DND-41 (cell line): ENCODE results near the gene RMND1.
"Not testable (repeated sequence)": the region's sequence is repeated elsewhere in the genome, so short reads cannot be mapped to it uniquely, and the experiment has no call there.

Experiments
- ATAC-seq: fragments of 200-7000 bp; cut with Tn5 transposase; 3 replicates; pipeline ENCODE4 v1.9.1; 2021; ENCODE audit warnings: low read depth; ENCODE audit not compliant: insufficient read depth
- DNase-seq: peaks from one replicate; pipeline ENCODE4 v3.0.0-alpha.2; 2020
- H2AFZ ChIP-seq: 2 replicates; pipeline ENCODE4 v1.6.0; 2012; ENCODE audit warnings: low read depth, low read length
- H3K27ac ChIP-seq: 2 replicates; pipeline ENCODE4 v1.5.1; 2012; ENCODE audit warnings: low read length, inconsistent platforms
- H3K27me3 ChIP-seq: fragments of 200-600 bp; sonication (generic); 2 replicates; pipeline ENCODE4 v1.6.0; 2012; ENCODE audit warnings: low read length, mild to moderate bottlenecking, inconsistent platforms; ENCODE audit not compliant: insufficient read depth, poor library complexity
- H3K36me3 ChIP-seq: 2 replicates; pipeline ENCODE4 v1.5.1; 2012; ENCODE audit warnings: low read length, inconsistent platforms; ENCODE audit not compliant: insufficient read depth
- H3K4me1 ChIP-seq: 2 replicates; pipeline ENCODE4 v1.5.1; 2012; ENCODE audit warnings: mild to moderate bottlenecking, low read length; ENCODE audit not compliant: insufficient read depth
- H3K4me2 ChIP-seq: 2 replicates; pipeline ENCODE4 v1.6.0; 2012; ENCODE audit warnings: mild to moderate bottlenecking, moderate library complexity, low read length, inconsistent platforms; ENCODE audit not compliant: insufficient read depth
- H3K4me3 ChIP-seq, 2 experiments: fragments of 200-600 bp in 1 of 2; shearing (Covaris generic) in 1 of 2; 2 replicates each; pipeline ENCODE4 v1.5.1; 2012 to 2016; ENCODE audit warnings: inconsistent platforms in 2 of 2, low read length in 2 of 2, mild to moderate bottlenecking in 2 of 2, low read depth in 1 of 2, moderate library complexity in 1 of 2
- H3K79me2 ChIP-seq: 2 replicates; pipeline ENCODE4 v1.6.0; 2012; ENCODE audit warnings: low read length, inconsistent platforms; ENCODE audit not compliant: insufficient read depth
- H3K9ac ChIP-seq: 2 replicates; pipeline ENCODE4 v1.6.0; 2012; ENCODE audit warnings: low read depth, mild to moderate bottlenecking, inconsistent platforms, low read length, moderate library complexity
- H3K9me3 ChIP-seq: 2 replicates; pipeline ENCODE4 v1.5.1; 2012; ENCODE audit warnings: low read length, moderate library complexity, mild to moderate bottlenecking, inconsistent platforms; ENCODE audit not compliant: insufficient read depth, severe bottlenecking
- H4K20me1 ChIP-seq: 2 replicates; pipeline ENCODE4 v1.6.0; 2012; ENCODE audit warnings: low read length; ENCODE audit not compliant: insufficient read depth
- EZH2 ChIP-seq: IDR thresholded peaks from 3 replicates; pipeline ENCODE4 v1.6.1; 2012; ENCODE audit warnings: borderline replicate concordance, low read depth, mild to moderate bottlenecking, moderate library complexity, low read length, inconsistent platforms; ENCODE audit not compliant: severe bottlenecking
- TF ChIP-seq, protein P1 (sequence below): IDR thresholded peaks from 2 replicates; pipeline ENCODE4 v1.5.1; 2012; ENCODE audit warnings: borderline replicate concordance, low read length, moderate library complexity, mild to moderate bottlenecking; ENCODE audit not compliant: poor library complexity, severe bottlenecking; ENCODE audit errors: extremely low read depth

Gene RMND1

DNA sequence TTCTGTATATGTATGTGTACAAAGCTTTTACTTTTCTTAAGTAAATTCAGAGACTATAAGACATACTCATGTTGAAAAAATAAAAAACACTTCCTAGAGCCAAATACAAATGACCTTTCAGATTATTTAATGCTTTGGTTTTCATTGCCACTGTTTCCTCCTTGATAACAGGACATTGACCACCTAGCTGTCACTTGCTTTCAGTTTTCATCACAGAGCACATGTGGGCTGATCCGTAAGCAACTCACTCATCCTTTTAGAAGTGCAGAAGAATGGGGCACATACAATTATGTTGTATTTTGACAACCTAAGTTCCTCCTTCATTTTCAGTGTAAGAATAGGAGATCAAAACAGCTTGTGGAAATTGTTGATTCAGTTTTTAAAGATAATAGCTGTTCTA, 66.7 kb downstream of the RMND1 start:
- Histone ChIP-seq H3K27ac (no peak overlapping the region), H3K36me3 (peaks cover 19% of the 10 kb centered on the region), H3K4me3 (no peak overlapping the region), H3K4me2 (no peak overlapping the region), H3K27me3 (no peaks in the 10 kb centered on the region), H3K9ac (no peak overlapping the region), H4K20me1 (peaks cover 41% of the 10 kb centered on the region), H3K79me2 (peaks cover 91% of the 10 kb centered on the region), H3K4me1 (peaks cover 18% of the 10 kb centered on the region), H3K9me3 (no peaks in the 10 kb centered on the region), H2AFZ (no peak overlapping the region)
- TF ChIP-seq EZH2 = no peak
- DNase-seq = no peak
- ATAC-seq = no peak

DNA sequence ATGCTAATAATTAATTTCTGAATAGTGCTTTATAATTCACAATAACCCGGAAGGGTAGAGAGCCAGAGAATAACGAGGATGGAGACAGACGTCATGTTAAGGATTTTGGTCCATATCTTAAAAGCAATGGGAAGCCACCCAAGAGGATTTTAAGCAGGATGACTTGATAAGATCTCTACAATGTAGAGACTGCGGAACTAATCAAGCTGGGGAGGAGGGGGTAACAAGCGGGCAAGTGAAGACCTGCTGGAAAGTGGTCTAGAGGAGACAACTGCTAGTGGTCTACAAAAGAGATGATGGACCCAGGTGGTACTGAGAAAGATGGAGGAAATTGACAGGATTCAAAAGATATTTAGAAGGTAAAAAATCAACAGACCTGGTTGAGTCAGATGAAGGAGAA, 67.8 kb downstream of the RMND1 start:
- H3K4me3 ChIP-seq = no peak overlapping the region
- no peak for ATAC-seq
- H3K4me1 ChIP-seq = peaks cover 17% of the 10 kb centered on the region
- H3K79me2 ChIP-seq = peaks cover 94% of the 10 kb centered on the region
- peaks cover 47% of the 10 kb centered on the region for H4K20me1 ChIP-seq
- TF ChIP-seq EZH2 = no peak
- TF ChIP-seq, protein P1, sequence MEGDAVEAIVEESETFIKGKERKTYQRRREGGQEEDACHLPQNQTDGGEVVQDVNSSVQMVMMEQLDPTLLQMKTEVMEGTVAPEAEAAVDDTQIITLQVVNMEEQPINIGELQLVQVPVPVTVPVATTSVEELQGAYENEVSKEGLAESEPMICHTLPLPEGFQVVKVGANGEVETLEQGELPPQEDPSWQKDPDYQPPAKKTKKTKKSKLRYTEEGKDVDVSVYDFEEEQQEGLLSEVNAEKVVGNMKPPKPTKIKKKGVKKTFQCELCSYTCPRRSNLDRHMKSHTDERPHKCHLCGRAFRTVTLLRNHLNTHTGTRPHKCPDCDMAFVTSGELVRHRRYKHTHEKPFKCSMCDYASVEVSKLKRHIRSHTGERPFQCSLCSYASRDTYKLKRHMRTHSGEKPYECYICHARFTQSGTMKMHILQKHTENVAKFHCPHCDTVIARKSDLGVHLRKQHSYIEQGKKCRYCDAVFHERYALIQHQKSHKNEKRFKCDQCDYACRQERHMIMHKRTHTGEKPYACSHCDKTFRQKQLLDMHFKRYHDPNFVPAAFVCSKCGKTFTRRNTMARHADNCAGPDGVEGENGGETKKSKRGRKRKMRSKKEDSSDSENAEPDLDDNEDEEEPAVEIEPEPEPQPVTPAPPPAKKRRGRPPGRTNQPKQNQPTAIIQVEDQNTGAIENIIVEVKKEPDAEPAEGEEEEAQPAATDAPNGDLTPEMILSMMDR = no peak
- H3K27ac ChIP-seq = no peak overlapping the region
- H3K36me3 ChIP-seq = peaks cover 19% of the 10 kb centered on the region
- no peak overlapping the region for H3K4me2 ChIP-seq
- H2AFZ ChIP-seq = no peak overlapping the region
- no peak for DNase-seq
- H3K27me3 ChIP-seq = no peaks in the 10 kb centered on the region
- no peaks in the 10 kb centered on the region for H3K9me3 ChIP-seq
- H3K9ac ChIP-seq = no peak overlapping the region

DNA sequence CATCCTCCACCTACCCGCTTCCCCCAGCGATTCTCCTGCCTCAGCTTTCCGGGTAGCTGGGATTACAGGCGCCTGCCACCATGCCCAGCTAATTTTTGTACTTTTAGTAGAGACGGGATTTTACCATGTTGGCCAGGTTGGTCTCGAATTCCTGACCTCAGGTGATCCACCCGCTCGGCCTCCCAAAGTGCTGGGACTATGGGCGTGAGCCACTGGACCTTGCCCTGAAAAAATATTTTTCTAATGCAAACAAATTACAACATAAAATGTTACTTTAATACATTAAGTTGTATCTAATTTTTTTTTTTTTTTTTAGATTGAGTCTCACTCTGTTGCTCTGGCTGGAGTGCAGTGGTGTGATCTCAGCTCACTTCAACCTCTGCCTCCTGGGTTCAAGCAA, 69.3 kb downstream of the RMND1 start:
- not testable (repeated sequence) for H2AFZ ChIP-seq, H3K9me3 ChIP-seq, H3K27me3 ChIP-seq, H3K4me1 ChIP-seq, DNase-seq, H3K4me3 ChIP-seq, ATAC-seq, H3K4me2 ChIP-seq, H3K9ac ChIP-seq, H3K27ac ChIP-seq
- Histone ChIP-seq H4K20me1 (peaks cover 54% of the 10 kb centered on the region), H3K36me3 (peaks cover 12% of the 10 kb centered on the region), H3K79me2 (peaks cover 93% of the 10 kb centered on the region)

DNA sequence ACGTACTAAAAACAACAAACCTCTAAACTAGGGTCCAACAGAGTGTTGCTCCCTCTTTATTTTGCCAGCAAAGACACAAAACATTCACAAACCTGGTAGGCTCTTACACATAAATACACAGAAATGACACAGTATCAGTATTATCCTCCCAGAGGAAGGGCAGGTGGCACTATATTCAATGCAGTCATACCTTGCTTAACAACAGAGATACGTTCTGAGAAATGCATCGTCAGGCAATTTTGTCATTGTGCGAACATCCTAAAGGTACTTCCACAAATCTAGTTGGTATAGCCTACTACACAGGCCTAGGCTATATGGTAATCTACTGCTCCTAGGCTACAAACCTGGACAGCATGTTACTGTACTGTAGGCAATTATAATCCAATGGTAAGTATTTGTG, 70.2 kb downstream of the RMND1 start:
- TF ChIP-seq, protein P1 = no peak
- TF ChIP-seq EZH2 = no peak
- H4K20me1 ChIP-seq = peaks cover 55% of the 10 kb centered on the region
- H2AFZ ChIP-seq = no peak overlapping the region
- H3K4me1 ChIP-seq = peaks cover 2% of the 10 kb centered on the region; the same call in 1 of the 2 replicates
- H3K79me2 ChIP-seq = peaks cover 89% of the 10 kb centered on the region
- no peak overlapping the region for H3K27ac ChIP-seq
- H3K4me3 ChIP-seq = no peak overlapping the region
- DNase-seq (no peak), ATAC-seq (no peak)
- no peaks in the 10 kb centered on the region for H3K27me3 ChIP-seq
- H3K9me3 ChIP-seq = no peaks in the 10 kb centered on the region
- peaks cover 5% of the 10 kb centered on the region; the same call in 1 of the 2 replicates for H3K36me3 ChIP-seq
- no peak overlapping the region for H3K4me2 ChIP-seq
- no peak overlapping the region for H3K9ac ChIP-seq
